Endothelial cell of umbilical vein (primary cell): ENCODE data around the gene ARSD. TPM values are rescaled to one million over a fixed set of nuclear protein-coding genes. Genes with fewer than 3 reads are reported as not detected.

ENCODE experiments used
- BruUV-seq: library from RNA; stranded (reverse); fragments of 400-500 nt; replicated peaks from 2 replicates; lab custom pipeline; 2021; lab: Mats Ljungman, UMichigan
- CTCF ChIA-PET: fragments of 300-600, 350-600 bp; sonication (Branson Sonifier 250); formaldehyde crosslinking; loops from one replicate; lab custom pipeline; 2021; ENCODE audit warnings: antibody characterized with exemption, inconsistent platforms; lab: Charles Lee
- POLR2A ChIA-PET: fragments of 300-600, 350-600 bp; sonication (Branson Sonifier 250); formaldehyde crosslinking; loops from one replicate; lab custom pipeline; 2021; ENCODE audit warnings: antibody characterized with exemption, inconsistent platforms; lab: Charles Lee
- DNase-seq: peaks from one replicate; pipeline ENCODE4 v3.0.0-alpha.2; 2011; ENCODE audit warnings: low read depth, low spot score
- FAIRE-seq: peaks from 2 replicates; lab custom pipeline; 2011; peaks lifted over from hg19 to GRCh38; lab: Jason Lieb, UNC
- H2AFZ ChIP-seq: 2 replicates; pipeline ENCODE4 v1.6.0; 2012; ENCODE audit warnings: low read depth, low read length, control low read depth, inconsistent platforms
- H3K27ac ChIP-seq: 2 replicates; pipeline ENCODE4 v1.5.1; 2011; ENCODE audit warnings: low read depth, mild to moderate bottlenecking, control low read depth, low read length, moderate library complexity; ENCODE audit not compliant: insufficient read depth
- H3K27me3 ChIP-seq, 2 experiments: 2 replicates each; pipeline versions ENCODE4 v1.6.0 to v1.6.1; 2011; ENCODE audit warnings: low read length in 2 of 2, mixed read lengths in 1 of 2; ENCODE audit not compliant: control insufficient read depth in 2 of 2, insufficient read depth in 2 of 2
- H3K36me3 ChIP-seq, 2 experiments: 2 replicates in 1 of 2; 3 replicates in 1 of 2; pipeline ENCODE4 v1.5.1; 2011; ENCODE audit warnings: low read length in 2 of 2, mild to moderate bottlenecking in 1 of 2, moderate library complexity in 1 of 2; ENCODE audit not compliant: control insufficient read depth in 2 of 2, insufficient read depth in 2 of 2; ENCODE audit errors: extremely low read depth in 1 of 2
- H3K4me1 ChIP-seq: 3 replicates; pipeline ENCODE4 v1.5.1; 2011; ENCODE audit warnings: mild to moderate bottlenecking, low read length; ENCODE audit not compliant: control insufficient read depth, insufficient read depth; ENCODE audit errors: extremely low read depth
- H3K4me2 ChIP-seq: 2 replicates; pipeline ENCODE4 v1.6.1; 2011; ENCODE audit warnings: low read length, control low read depth, mixed read lengths; ENCODE audit not compliant: insufficient read depth
- H3K4me3 ChIP-seq, 3 experiments: fragments of 200-600 bp in 1 of 3; sonication (generic), shearing (Covaris generic) in 1 of 3; replicated peaks in 1 of 3; 2 replicates each; pipeline ENCODE4 v1.5.1; 2011 to 2016; ENCODE audit warnings: control low read depth in 3 of 3, low read length in 3 of 3, mild to moderate bottlenecking in 2 of 3, inconsistent platforms in 1 of 3, low read depth in 1 of 3, moderate library complexity in 1 of 3; ENCODE audit not compliant: insufficient read depth in 1 of 3
- H3K79me2 ChIP-seq: 2 replicates; pipeline ENCODE4 v1.6.0; 2012; ENCODE audit warnings: low read length, inconsistent platforms; ENCODE audit not compliant: control insufficient read depth, insufficient read depth
- H3K9ac ChIP-seq: replicated peaks from 2 replicates; pipeline ENCODE3; 2011; ENCODE audit warnings: low read length, control low read depth; ENCODE audit not compliant: insufficient read depth; ENCODE audit errors: extremely low read depth
- H3K9me1 ChIP-seq: replicated peaks from 3 replicates; pipeline ENCODE4 v1.6.0; 2011; ENCODE audit warnings: mild to moderate bottlenecking, low read length; ENCODE audit not compliant: control insufficient read depth, insufficient read depth; ENCODE audit errors: extremely low read depth
- H3K9me3 ChIP-seq: replicated peaks from 2 replicates; pipeline ENCODE4 v1.5.1; 2012; ENCODE audit warnings: low read length, inconsistent platforms; ENCODE audit not compliant: control insufficient read depth, insufficient read depth
- H4K20me1 ChIP-seq: replicated peaks from 2 replicates; pipeline ENCODE3; 2011; ENCODE audit warnings: mild to moderate bottlenecking, low read length; ENCODE audit not compliant: control insufficient read depth, insufficient read depth; ENCODE audit errors: extremely low read depth
- EZH2 ChIP-seq: IDR thresholded peaks from 2 replicates; pipeline ENCODE4 v1.6.1; 2012; ENCODE audit warnings: borderline replicate concordance, low read depth, mild to moderate bottlenecking, moderate library complexity, low read length, inconsistent platforms; ENCODE audit not compliant: severe bottlenecking
- FOS ChIP-seq: IDR thresholded peaks from 2 replicates; pipeline ENCODE4 v1.6.1; 2011; ENCODE audit warnings: mild to moderate bottlenecking, low read length, moderate library complexity, borderline replicate concordance; ENCODE audit not compliant: insufficient read depth
- GATA2 ChIP-seq: IDR thresholded peaks from 2 replicates; pipeline ENCODE4 v1.7.0; 2011; ENCODE audit warnings: low read depth, mild to moderate bottlenecking, moderate library complexity, mixed read lengths, low read length; ENCODE audit not compliant: insufficient read length, insufficient read depth
- JUN ChIP-seq: IDR thresholded peaks from 2 replicates; pipeline ENCODE4 v1.6.1; 2011; ENCODE audit warnings: borderline replicate concordance, low read depth; ENCODE audit not compliant: insufficient read length, insufficient read depth
- MYC ChIP-seq: IDR thresholded peaks from one replicate; pipeline ENCODE4 v1.6.1; 2011; ENCODE audit warnings: mild to moderate bottlenecking, low read depth, low read length
- POLR2A ChIP-seq: IDR thresholded peaks from 2 replicates; pipeline ENCODE4 v1.6.1; 2012; ENCODE audit warnings: low read depth, mild to moderate bottlenecking, control low read depth, low read length
- POLR2AphosphoS5 ChIP-seq: IDR thresholded peaks from 2 replicates; pipeline ENCODE4 v1.6.1; 2012; ENCODE audit warnings: low read depth, mild to moderate bottlenecking, control low read depth, low read length, moderate library complexity; ENCODE audit not compliant: insufficient read depth
- dilution Hi-C: fragments of 300-500 bp; cut with MboI; formaldehyde crosslinking; loops from one replicate; pipeline ENCODE4 v1.15.0; 2019; ENCODE audit warnings: low sequenced_read_pairs; ENCODE audit not compliant: extremely low pct_ligation_motif_present
- intact Hi-C: fragments of 100-400 bp; cut with micrococcal nuclease; formaldehyde crosslinking; loops from one replicate; pipeline ENCODE4 v1.10.0; 2022
- polyA plus RNA-seq, 4 experiments: library from polyadenylated mRNA; depleted of rRNA in 3 of 4; stranded (reverse) in 3 of 4; unstranded in 1 of 4; fragments of >200 nt; gene quantifications; 2 replicates each; pipeline versions ENCODE4 v1.2.1 to v1.2.3, GENCODE V29; 2011 to 2012; ENCODE audit warnings: missing spikeins in 1 of 4
- total RNA-seq: library from RNA; stranded (reverse); gene quantifications from 2 replicates; pipeline ENCODE4 v1.2.3, GENCODE V29; 2021
- TF ChIP-seq, protein P1 (sequence below), 2 donors: IDR thresholded peaks; 1 replicate in 1 of 2; 2 replicates in 1 of 2; pipeline ENCODE4 v1.5.1; 2011; ENCODE audit warnings: low read length in 2 of 2, mild to moderate bottlenecking in 2 of 2, moderate library complexity in 2 of 2, control low read depth in 1 of 2, inconsistent platforms in 1 of 2, low read depth in 1 of 2; ENCODE audit not compliant: insufficient read depth in 1 of 2; ENCODE audit errors: extremely low read depth in 1 of 2
- TF ChIP-seq, protein P2 (sequence below): IDR thresholded peaks from 2 replicates; pipeline ENCODE4 v1.6.1; 2011; ENCODE audit not compliant: insufficient read depth, insufficient read length

The ARSD gene
- total and polyA plus RNA-seq, 2 donors (not counting 3 experiments of a cell fraction or from before 2014, with no cell fraction given) = 15.5 to 18.6 TPM

GRCh38 chrX:2921750-2922149, 7.4 kb downstream of the ARSD start:
- H3K4me3 ChIP-seq = no peak overlapping the region
- no peaks in the 10 kb centered on the region for H3K36me3 ChIP-seq
- no peak overlapping the region for H2AFZ ChIP-seq
- intact Hi-C loops = no loop called here
- CTCF ChIA-PET = no interaction called here
- DNase-seq (no peak), FAIRE-seq (no peak)
- H4K20me1 ChIP-seq = no peaks in the 10 kb centered on the region
- BruUV-seq = no TSS peak
- no peaks in the 10 kb centered on the region for H3K9me3 ChIP-seq
- H3K4me1 ChIP-seq = no peaks in the 10 kb centered on the region
- H3K27ac ChIP-seq = no peak overlapping the region
- H3K27me3 ChIP-seq = no peaks in the 10 kb centered on the region
- TF ChIP-seq MYC (no peak), GATA2 (no peak), EZH2 (no peak), FOS (no peak), POLR2AphosphoS5 (no peak), POLR2A (no peak), JUN (no peak)
- TF ChIP-seq, protein P1, sequence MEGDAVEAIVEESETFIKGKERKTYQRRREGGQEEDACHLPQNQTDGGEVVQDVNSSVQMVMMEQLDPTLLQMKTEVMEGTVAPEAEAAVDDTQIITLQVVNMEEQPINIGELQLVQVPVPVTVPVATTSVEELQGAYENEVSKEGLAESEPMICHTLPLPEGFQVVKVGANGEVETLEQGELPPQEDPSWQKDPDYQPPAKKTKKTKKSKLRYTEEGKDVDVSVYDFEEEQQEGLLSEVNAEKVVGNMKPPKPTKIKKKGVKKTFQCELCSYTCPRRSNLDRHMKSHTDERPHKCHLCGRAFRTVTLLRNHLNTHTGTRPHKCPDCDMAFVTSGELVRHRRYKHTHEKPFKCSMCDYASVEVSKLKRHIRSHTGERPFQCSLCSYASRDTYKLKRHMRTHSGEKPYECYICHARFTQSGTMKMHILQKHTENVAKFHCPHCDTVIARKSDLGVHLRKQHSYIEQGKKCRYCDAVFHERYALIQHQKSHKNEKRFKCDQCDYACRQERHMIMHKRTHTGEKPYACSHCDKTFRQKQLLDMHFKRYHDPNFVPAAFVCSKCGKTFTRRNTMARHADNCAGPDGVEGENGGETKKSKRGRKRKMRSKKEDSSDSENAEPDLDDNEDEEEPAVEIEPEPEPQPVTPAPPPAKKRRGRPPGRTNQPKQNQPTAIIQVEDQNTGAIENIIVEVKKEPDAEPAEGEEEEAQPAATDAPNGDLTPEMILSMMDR (IDR thresholded peaks at IDR 0.05; ENCODE audit: extremely low read depth in 1 of 2, insufficient read depth in 1 of 2, low read depth in 1 of 2, low read length in 2 of 2) = no peak
- TF ChIP-seq, protein P2, sequence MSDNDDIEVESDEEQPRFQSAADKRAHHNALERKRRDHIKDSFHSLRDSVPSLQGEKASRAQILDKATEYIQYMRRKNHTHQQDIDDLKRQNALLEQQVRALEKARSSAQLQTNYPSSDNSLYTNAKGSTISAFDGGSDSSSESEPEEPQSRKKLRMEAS = no peak
- H3K79me2 ChIP-seq = no peaks in the 10 kb centered on the region
- no peak overlapping the region for H3K4me2 ChIP-seq
- no peaks in the 10 kb centered on the region for H3K9me1 ChIP-seq
- POLR2A ChIA-PET = no interaction called here
- H3K9ac ChIP-seq = no peak overlapping the region
- dilution Hi-C loops = no loop called here
